HCT116 (cell line): ENCODE results near the gene SNCAIP.

Experiments
- ATF3 ChIP-seq: IDR thresholded peaks from 2 replicates; pipeline ENCODE4 v1.6.1; 2012
- CEBPB ChIP-seq: IDR thresholded peaks from 2 replicates; pipeline ENCODE4 v1.6.1; 2012; ENCODE audit warnings: low read depth
- CTCF ChIP-seq, 3 experiments: fragments of 200-600 bp in 1 of 3; sonication (generic) in 1 of 3; IDR thresholded peaks in 2 of 3; conservative IDR thresholded peaks in 1 of 3; 2 replicates each; pipeline ENCODE4 v1.5.1; 2012 to 2017; ENCODE audit warnings: low read depth in 2 of 3, low read length in 2 of 3, antibody characterized with exemption in 1 of 3, borderline replicate concordance in 1 of 3, control low read depth in 1 of 3, mild to moderate bottlenecking in 1 of 3, mixed read lengths in 1 of 3, mixed run types in 1 of 3, moderate library complexity in 1 of 3; ENCODE audit not compliant: insufficient read depth in 1 of 3
- POLR2A ChIP-seq: IDR thresholded peaks from 2 replicates; pipeline ENCODE4 v1.7.0; 2011; ENCODE audit warnings: borderline replicate concordance; ENCODE audit not compliant: insufficient read depth, insufficient read length; ENCODE audit errors: extremely low read depth
- POLR2AphosphoS5 ChIP-seq: IDR thresholded peaks from 2 replicates; pipeline ENCODE4 v1.6.1; 2011; ENCODE audit warnings: mild to moderate bottlenecking, low read depth, low read length, moderate library complexity
- RAD21 ChIP-seq: IDR thresholded peaks from 2 replicates; pipeline ENCODE4 v1.6.1; 2012; ENCODE audit warnings: low read depth, mild to moderate bottlenecking
- REST ChIP-seq: IDR thresholded peaks from 2 replicates; pipeline ENCODE4 v1.6.1; 2012; ENCODE audit warnings: low read depth
- SP1 ChIP-seq: IDR thresholded peaks from 2 replicates; pipeline ENCODE4 v1.6.1; 2012; ENCODE audit warnings: low read depth
- TCF7L2 ChIP-seq: IDR thresholded peaks from 2 replicates; pipeline ENCODE4 v1.7.0; 2011; ENCODE audit warnings: borderline replicate concordance, inconsistent platforms; ENCODE audit not compliant: insufficient read depth, insufficient read length; ENCODE audit errors: extremely low read depth
- YY1 ChIP-seq: IDR thresholded peaks from 2 replicates; pipeline ENCODE4 v1.6.1; 2011; ENCODE audit warnings: low read length, low read depth, moderate library complexity, mild to moderate bottlenecking; ENCODE audit not compliant: insufficient replicate concordance; ENCODE audit errors: extremely low read depth
- ZFX ChIP-seq: fragments of 450-650 bp; IDR thresholded peaks from 2 replicates; pipeline ENCODE4 v1.6.1; 2017
- ZNF274 ChIP-seq: fragments of 200-500 bp; sonication (Bioruptor generic); IDR thresholded peaks from 2 replicates; pipeline ENCODE4 v1.6.1; 2014; ENCODE audit warnings: mild to moderate bottlenecking, low read depth, low read length, inconsistent platforms

- TF ChIP-seq CTCF (IDR thresholded peaks at IDR 0.05 in 2 of 3, conservative IDR thresholded peaks at IDR 0.05 in 1 of 3; ENCODE audit: borderline replicate concordance in 1 of 3, insufficient read depth in 1 of 3, low read depth in 2 of 3, low read length in 2 of 3) (no peak), YY1 (no peak), REST (no peak), POLR2A (no peak), CEBPB (no peak), RAD21 (no peak), ZFX (no peak), ZNF274 (no peak), POLR2AphosphoS5 (no peak), TCF7L2 (no peak), ATF3 (no peak), SP1 (no peak)
These were observed 123.2 kb downstream of the SNCAIP start for GRCh38 chr5:122435234-122435633.
